NCI-H510A (cell line): ENCODE measurements around the gene C22orf31.
"Not testable (repeated sequence)": the region's sequence is repeated elsewhere in the genome, so short reads cannot be mapped to it uniquely, and the experiment has no call there.

Experiments used
- DNase-seq: peaks from one replicate; lab custom pipeline; 2025; lab: John Stamatoyannopoulos, UW

C22orf31 gene

GRCh38 chr22:29061773-29062172 lies at the start of gene C22orf31:
C22orf31 (minus strand) TSS chr22:29061831; CDS start chr22:29061792, 39 bp downstream.
- no peak for DNase-seq

- no peak for DNase-seq
These were observed 49.3 kb upstream of the C22orf31 start for GRCh38 chr22:29110946-29111345.

GRCh38 chr22:29109822-29110221 lies 48.2 kb upstream of the C22orf31 start:
- no peak for DNase-seq

GRCh38 chr22:29108137-29108536 lies 46.5 kb upstream of the C22orf31 start:
- DNase-seq = no peak

- no peak for DNase-seq
These were observed 45.2 kb upstream of the C22orf31 start for GRCh38 chr22:29106839-29107238.

- DNase-seq = no peak
These were observed 43.8 kb upstream of the C22orf31 start for GRCh38 chr22:29105468-29105867.

GRCh38 chr22:29103121-29103520 lies 41.5 kb upstream of the C22orf31 start:
- no peak for DNase-seq

- DNase-seq = no peak
These were observed 40.7 kb upstream of the C22orf31 start for GRCh38 chr22:29102300-29102699.

GRCh38 chr22:29098296-29098695 lies 36.7 kb upstream of the C22orf31 start:
- no peak for DNase-seq

GRCh38 chr22:29096736-29097669 lies 35.4 kb upstream of the C22orf31 start:
- no peak for DNase-seq

- no peak for DNase-seq
These were observed 33.8 kb upstream of the C22orf31 start for GRCh38 chr22:29095459-29095858.

GRCh38 chr22:29093501-29094300 lies 32.1 kb upstream of the C22orf31 start:
- DNase-seq = no peak

- no peak for DNase-seq
These were observed 31.4 kb upstream of the C22orf31 start for GRCh38 chr22:29093030-29093429.

GRCh38 chr22:29092243-29092642 lies 30.6 kb upstream of the C22orf31 start:
- DNase-seq = no peak

- no peak for DNase-seq
These were observed 28.4 kb upstream of the C22orf31 start for GRCh38 chr22:29090039-29090438.

GRCh38 chr22:29089507-29089906 lies 27.9 kb upstream of the C22orf31 start:
- no peak for DNase-seq

- DNase-seq = no peak
These were observed 27.2 kb upstream of the C22orf31 start for GRCh38 chr22:29088809-29089208.

- DNase-seq = no peak
These were observed 25.4 kb upstream of the C22orf31 start for GRCh38 chr22:29087012-29087411.

GRCh38 chr22:29083933-29084591 lies 22.4 kb upstream of the C22orf31 start:
- DNase-seq = no peak

GRCh38 chr22:29083576-29083932 lies 21.9 kb upstream of the C22orf31 start:
- DNase-seq = not testable (repeated sequence)

GRCh38 chr22:29082826-29083545 lies 21.4 kb upstream of the C22orf31 start:
- no peak for DNase-seq
